H1 (cell line): Measurements from ENCODE around the gene TNIK. TPM values are rescaled to one million over a fixed set of nuclear protein-coding genes. Genes with fewer than 3 reads are reported as not detected.

Experiments
- CBX5 ChIP-seq: fragments of 300-800, 300-1000 bp; sonication (generic); IDR thresholded peaks from 2 replicates; pipeline ENCODE4 v1.7.1; 2016; ENCODE audit warnings: antibody characterized with exemption, low read length, low read depth
- CBX8 ChIP-seq: fragments of 300-800, 300-1000 bp; sonication (generic); IDR thresholded peaks from 2 replicates; pipeline ENCODE4 v1.7.1; 2016; ENCODE audit warnings: low read depth, low read length, borderline replicate concordance
- POU5F1 ChIP-seq: IDR thresholded peaks from 2 replicates; pipeline ENCODE4 v1.6.1; 2011; ENCODE audit warnings: low read depth, mild to moderate bottlenecking, low read length, moderate library complexity
- RNF2 ChIP-seq: fragments of 200-900, 300-1000 bp; sonication (generic); IDR thresholded peaks from 2 replicates; pipeline ENCODE4 v1.7.1; 2016; ENCODE audit warnings: borderline replicate concordance, low read depth, mild to moderate bottlenecking, antibody characterized with exemption, low read length; ENCODE audit not compliant: poor library complexity, severe bottlenecking; ENCODE audit errors: missing control alignments
- SP2 ChIP-seq: IDR thresholded peaks from 2 replicates; pipeline ENCODE4 v1.6.1; 2012; ENCODE audit warnings: mild to moderate bottlenecking, low read length, inconsistent platforms
- TAF7 ChIP-seq: optimal IDR thresholded peaks from 2 replicates; pipeline ENCODE3; 2011; ENCODE audit warnings: low read depth, mild to moderate bottlenecking, inconsistent platforms, low read length, moderate library complexity, borderline replicate concordance
- polyA plus RNA-seq, 7 experiments: library from polyadenylated mRNA; depleted of rRNA in 3 of 7; stranded (reverse) in 5 of 7; unstranded in 2 of 7; fragments of >200 nt in 5 of 7; fragments of 200-250 nt in 2 of 7; gene quantifications; 1 replicate in 5 of 7; 2 replicates in 1 of 7; 4 replicates in 1 of 7; pipeline versions ENCODE4 v1.2.1 to v1.2.3, GENCODE V29; 2011 to 2013; ENCODE audit warnings: missing spikeins in 2 of 7, mixed read lengths in 2 of 7
- total RNA-seq: library from RNA; stranded (reverse); fragmentation: NEBNext Ultra II Directional; extraction: Animal tissue kit (Norgen Biotek cat#: 25700); gene quantifications from 2 replicates; pipeline ENCODE4 v1.2.1, GENCODE V29; 2021
- TF ChIP-seq, protein P1 (sequence below), 3 experiments: IDR thresholded peaks; 1 replicate in 2 of 3; 2 replicates in 1 of 3; pipeline versions ENCODE4 v1.5.1 to v1.6.1; 2011; ENCODE audit warnings: low read length in 3 of 3, mild to moderate bottlenecking in 3 of 3, inconsistent platforms in 2 of 3, low read depth in 1 of 3, moderate library complexity in 1 of 3; ENCODE audit not compliant: insufficient read depth in 1 of 3; ENCODE audit errors: control extremely low read depth in 1 of 3
- TF ChIP-seq, protein P2 (sequence below): IDR thresholded peaks from 2 replicates; pipeline ENCODE4 v1.6.1; 2011; ENCODE audit warnings: low read length, improper control_type of control experiment

TNIK gene
- total and polyA plus RNA-seq, 2 of the 8 experiments (the other 6 are each of a cell fraction or from before 2014, with no cell fraction given): 7.4 to 42.0 TPM

DNA sequence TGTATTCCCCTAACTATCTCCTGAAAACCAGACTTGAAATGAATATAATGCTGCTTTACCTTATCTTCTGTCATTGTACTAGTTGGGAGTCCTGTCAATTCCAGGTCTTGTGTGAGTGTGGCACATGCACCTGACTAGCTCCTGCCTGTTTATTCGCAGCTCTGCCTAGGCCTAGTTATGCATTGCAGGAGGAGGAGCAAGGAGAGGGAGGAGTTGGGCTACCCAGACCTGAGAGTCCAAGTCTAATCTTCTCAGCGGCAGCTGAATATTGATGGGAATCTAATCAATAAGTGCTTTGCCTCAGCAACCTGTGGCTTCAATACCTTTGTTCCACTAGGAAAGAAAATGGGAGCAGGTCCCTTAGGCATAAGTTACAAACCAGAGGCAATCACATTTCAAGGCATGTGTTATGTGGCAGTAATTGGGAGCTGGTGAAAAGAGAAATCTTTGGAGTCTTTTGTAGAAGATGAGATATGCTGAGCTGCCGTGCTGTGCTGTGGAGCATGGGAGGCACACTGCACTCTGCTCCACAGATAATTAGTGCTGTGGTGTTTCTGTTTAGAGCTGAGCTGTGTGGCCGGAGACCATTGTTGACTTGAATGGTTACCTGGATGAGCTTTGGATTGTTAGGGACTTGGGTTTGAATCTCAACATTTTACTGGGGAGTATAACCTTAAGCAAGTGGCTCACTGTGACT, 433.5 kb downstream of the TNIK start, which contains the start of gene SLC2A2 (continued):
- TF ChIP-seq, protein P1, sequence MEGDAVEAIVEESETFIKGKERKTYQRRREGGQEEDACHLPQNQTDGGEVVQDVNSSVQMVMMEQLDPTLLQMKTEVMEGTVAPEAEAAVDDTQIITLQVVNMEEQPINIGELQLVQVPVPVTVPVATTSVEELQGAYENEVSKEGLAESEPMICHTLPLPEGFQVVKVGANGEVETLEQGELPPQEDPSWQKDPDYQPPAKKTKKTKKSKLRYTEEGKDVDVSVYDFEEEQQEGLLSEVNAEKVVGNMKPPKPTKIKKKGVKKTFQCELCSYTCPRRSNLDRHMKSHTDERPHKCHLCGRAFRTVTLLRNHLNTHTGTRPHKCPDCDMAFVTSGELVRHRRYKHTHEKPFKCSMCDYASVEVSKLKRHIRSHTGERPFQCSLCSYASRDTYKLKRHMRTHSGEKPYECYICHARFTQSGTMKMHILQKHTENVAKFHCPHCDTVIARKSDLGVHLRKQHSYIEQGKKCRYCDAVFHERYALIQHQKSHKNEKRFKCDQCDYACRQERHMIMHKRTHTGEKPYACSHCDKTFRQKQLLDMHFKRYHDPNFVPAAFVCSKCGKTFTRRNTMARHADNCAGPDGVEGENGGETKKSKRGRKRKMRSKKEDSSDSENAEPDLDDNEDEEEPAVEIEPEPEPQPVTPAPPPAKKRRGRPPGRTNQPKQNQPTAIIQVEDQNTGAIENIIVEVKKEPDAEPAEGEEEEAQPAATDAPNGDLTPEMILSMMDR (IDR thresholded peaks at IDR 0.05; ENCODE audit: control extremely low read depth in 1 of 3, insufficient read depth in 1 of 3, low read depth in 1 of 3, low read length in 3 of 3): no peak
- TF ChIP-seq CBX5: no peak
- TF ChIP-seq POU5F1: no peak
- TF ChIP-seq TAF7: no peak
- no peak for TF ChIP-seq SP2
- TF ChIP-seq, protein P2, sequence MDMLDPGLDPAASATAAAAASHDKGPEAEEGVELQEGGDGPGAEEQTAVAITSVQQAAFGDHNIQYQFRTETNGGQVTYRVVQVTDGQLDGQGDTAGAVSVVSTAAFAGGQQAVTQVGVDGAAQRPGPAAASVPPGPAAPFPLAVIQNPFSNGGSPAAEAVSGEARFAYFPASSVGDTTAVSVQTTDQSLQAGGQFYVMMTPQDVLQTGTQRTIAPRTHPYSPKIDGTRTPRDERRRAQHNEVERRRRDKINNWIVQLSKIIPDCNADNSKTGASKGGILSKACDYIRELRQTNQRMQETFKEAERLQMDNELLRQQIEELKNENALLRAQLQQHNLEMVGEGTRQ: no peak
- TF ChIP-seq CBX8: no peak
- TF ChIP-seq RNF2: no peak
